Measurements from ENCODE around the gene C16orf74.

GRCh38 chr16:85754413-85754812, 3.5 kb upstream of the C16orf74 start:
- TF ChIP-seq, protein P1, sequence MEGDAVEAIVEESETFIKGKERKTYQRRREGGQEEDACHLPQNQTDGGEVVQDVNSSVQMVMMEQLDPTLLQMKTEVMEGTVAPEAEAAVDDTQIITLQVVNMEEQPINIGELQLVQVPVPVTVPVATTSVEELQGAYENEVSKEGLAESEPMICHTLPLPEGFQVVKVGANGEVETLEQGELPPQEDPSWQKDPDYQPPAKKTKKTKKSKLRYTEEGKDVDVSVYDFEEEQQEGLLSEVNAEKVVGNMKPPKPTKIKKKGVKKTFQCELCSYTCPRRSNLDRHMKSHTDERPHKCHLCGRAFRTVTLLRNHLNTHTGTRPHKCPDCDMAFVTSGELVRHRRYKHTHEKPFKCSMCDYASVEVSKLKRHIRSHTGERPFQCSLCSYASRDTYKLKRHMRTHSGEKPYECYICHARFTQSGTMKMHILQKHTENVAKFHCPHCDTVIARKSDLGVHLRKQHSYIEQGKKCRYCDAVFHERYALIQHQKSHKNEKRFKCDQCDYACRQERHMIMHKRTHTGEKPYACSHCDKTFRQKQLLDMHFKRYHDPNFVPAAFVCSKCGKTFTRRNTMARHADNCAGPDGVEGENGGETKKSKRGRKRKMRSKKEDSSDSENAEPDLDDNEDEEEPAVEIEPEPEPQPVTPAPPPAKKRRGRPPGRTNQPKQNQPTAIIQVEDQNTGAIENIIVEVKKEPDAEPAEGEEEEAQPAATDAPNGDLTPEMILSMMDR (IDR thresholded peaks at IDR 0.05) = no peak
- no peak for TF ChIP-seq POLR2A (IDR thresholded peaks at IDR 0.05)
